ENCODE data around the gene CRMP1.

Gene CRMP1

GRCh38 chr4:5893004-5893580, at the start of gene CRMP1:
CRMP1 (minus strand) TSS chr4:5893086; CDS start chr4:5892969, 117 bp downstream.
- DNase-seq = no peak

- no peak for DNase-seq
These were observed 48.7 kb upstream of the CRMP1 start for GRCh38 chr4:5941601-5942000.

GRCh38 chr4:5940470-5941203, 47.8 kb upstream of the CRMP1 start:
- no peak for DNase-seq

- DNase-seq = no peak
These were observed 41.3 kb upstream of the CRMP1 start for GRCh38 chr4:5933996-5934831.

GRCh38 chr4:5933116-5933515, 40.2 kb upstream of the CRMP1 start:
- DNase-seq = no peak

- DNase-seq = no peak
These were observed 39.2 kb upstream of the CRMP1 start for GRCh38 chr4:5932035-5932568.

GRCh38 chr4:5931526-5931925, 38.6 kb upstream of the CRMP1 start:
- DNase-seq = no peak

GRCh38 chr4:5930876-5931275, 38.0 kb upstream of the CRMP1 start:
- no peak for DNase-seq

GRCh38 chr4:5930456-5930855, 37.6 kb upstream of the CRMP1 start:
- DNase-seq = no peak

GRCh38 chr4:5928844-5929420, 36.0 kb upstream of the CRMP1 start:
- DNase-seq = no peak

GRCh38 chr4:5928274-5928673, 35.4 kb upstream of the CRMP1 start:
- DNase-seq = no peak

GRCh38 chr4:5927747-5928146, 34.9 kb upstream of the CRMP1 start:
- no peak for DNase-seq

- no peak for DNase-seq
These were observed 34.2 kb upstream of the CRMP1 start for GRCh38 chr4:5927116-5927515.

GRCh38 chr4:5926598-5926997, 33.7 kb upstream of the CRMP1 start:
- DNase-seq = no peak

- DNase-seq = no peak
These were observed 32.7 kb upstream of the CRMP1 start for GRCh38 chr4:5925419-5926200.

- no peak for DNase-seq
These were observed 31.7 kb upstream of the CRMP1 start for GRCh38 chr4:5924461-5925125.

GRCh38 chr4:5923376-5923775, 30.5 kb upstream of the CRMP1 start:
- DNase-seq = no peak

GRCh38 chr4:5922556-5922955, 29.7 kb upstream of the CRMP1 start:
- no peak for DNase-seq

GRCh38 chr4:5921981-5922380, 29.1 kb upstream of the CRMP1 start:
- DNase-seq = no peak

GRCh38 chr4:5921101-5921980, 28.5 kb upstream of the CRMP1 start:
- DNase-seq = no peak

- no peak for DNase-seq
These were observed 26.7 kb upstream of the CRMP1 start for GRCh38 chr4:5919571-5919970.

Measured in OCI-M1 (cell line).